Adrenal gland (tissue), 12 donors: ENCODE data around the gene TMEM72. TPM values are rescaled to one million over a fixed set of nuclear protein-coding genes. Genes with fewer than 3 reads are reported as not detected.

ENCODE experiments used
- DNase-seq, 7 donors: peaks; one replicate each; pipeline ENCODE4 v3.0.0-alpha.2; 2019 to 2020
- H3K27ac ChIP-seq, 5 donors: fragments of 200-600 bp; sonication (generic) in 4 of 5; 1 replicate in 3 of 5; 2 replicates in 2 of 5; pipeline versions ENCODE4 v1.5.1 to v1.8.0; 2016 to 2020; ENCODE audit warnings: mild to moderate bottlenecking in 1 of 5
- H3K27me3 ChIP-seq: fragments of 200-600 bp; 2 replicates; pipeline ENCODE4 v1.8.0; 2021
- H3K36me3 ChIP-seq, 2 donors: fragments of 200-600 bp; replicated peaks in 1 of 2; 1 replicate in 1 of 2; 2 replicates in 1 of 2; pipeline versions ENCODE4 v1.5.1 to v1.8.0; 2018 to 2022
- H3K4me1 ChIP-seq, 2 donors: fragments of 200-600 bp; replicated peaks in 1 of 2; 1 replicate in 1 of 2; 2 replicates in 1 of 2; pipeline versions ENCODE4 v1.5.1 to v1.8.0; 2018 to 2021
- H3K4me3 ChIP-seq, 4 donors: fragments of 200-600 bp; sonication (generic) in 3 of 4; one replicate each; pipeline ENCODE4 v1.5.1; 2016 to 2018
- H3K9me3 ChIP-seq, 3 donors: fragments of 200-600 bp; sonication (generic) in 1 of 3; replicated peaks in 1 of 3; 1 replicate in 2 of 3; 2 replicates in 1 of 3; pipeline versions ENCODE4 v1.5.1 to v1.8.0; 2016 to 2021
- CTCF ChIP-seq, 6 experiments: fragments of 450-650 bp in 4 of 6; fragments of 200-600 bp in 2 of 6; sonication (generic) in 1 of 6; IDR thresholded peaks; 1 replicate in 5 of 6; 2 replicates in 1 of 6; pipeline versions ENCODE4 v1.5.1 to v1.8.0; 2016 to 2021; ENCODE audit warnings: antibody characterized with exemption in 6 of 6, mild to moderate bottlenecking in 2 of 6, moderate library complexity in 1 of 6
- POLR2A ChIP-seq, 2 donors: fragments of 450-650 bp; IDR thresholded peaks; one replicate each; pipeline ENCODE4 v1.6.1; 2017; ENCODE audit warnings: antibody characterized with exemption in 2 of 2, mild to moderate bottlenecking in 2 of 2, moderate library complexity in 1 of 2
- WGBS, 4 donors: extraction: QIAGEN DNeasy Blood & Tissue Kit in 2 of 4; methylation state at CpG; one replicate each; pipeline versions ENCODE4 v1.1.5 to v1.1.7; 2013 to 2017; 5-methylcytosine and 5-hydroxymethylcytosine counted together
- intact Hi-C, 2 donors: fragments of 100-400 bp; cut with DNase I; formaldehyde crosslinking; loops; one replicate each; pipeline versions ENCODE4 v1.14.1 to v1.15.0; 2022 to 2023
- polyA plus RNA-seq, 3 donors: library from polyadenylated mRNA; stranded (reverse); fragments of 200-250 nt in 2 of 3; fragments of 350-450 nt in 1 of 3; fragmentation: Illumina TruSeq in 1 of 3; extraction: RNeasy Lipid Tissue Mini Kit (QIAGEN cat#74804) in 1 of 3; gene quantifications; one replicate each; pipeline ENCODE4 v1.2.3, GENCODE V29; 2013 to 2014
- total RNA-seq, 9 donors: library from RNA; depleted of rRNA in 4 of 9; stranded (reverse); fragments of >200 nt in 4 of 9; fragments of 120-200 nt in 1 of 9; fragmentation: NEBNext Ultra II Directional in 1 of 9; extraction: Animal tissue kit (Norgen Biotek cat#: 25700) in 1 of 9; gene quantifications; one replicate each; pipeline versions ENCODE4 v1.1.0 to v1.2.4, GENCODE V29; 2013 to 2023
- donor health status: healthy with polysubstance abuse.
- donor health status: Bipolar disorder and iron deficiency.
- donor health status: DM: yes; HTN: yes; CAD: no.
- donor health status: DM: no; HTN: no; CAD: no.
- donor health status: DM: no; HTN: no; CAD: no.
- donor health status: DM: yes; HTN: yes; CAD: no.

Gene TMEM72
- total and polyA plus RNA-seq, 12 donors, result 0.17 TPM; not detected in 11

GRCh38 chr10:44973323-44974081, 62.4 kb downstream of the TMEM72 start:
- Histone ChIP-seq H3K4me1 (peaks cover 29 to 48% of the 10 kb centered on the region in 2 donors), H3K4me3 (no peak overlapping the region), H3K27ac (peak overlapping the region in 2 of 5 donors; percentile 71 to 73), H3K9me3 (no peaks in the 10 kb centered on the region), H3K36me3 (peaks cover 0 to 30% of the 10 kb centered on the region in 2 donors), H3K27me3 (no peaks in the 10 kb centered on the region)
- WGBS, 4 donors, result 72 to 82% (median 81%) methylated on average over 15 to 18 of the region's 18 CpGs
- DNase-seq, result peak in 1 of 7 donors; percentile 19
- intact Hi-C loops, result loop anchor here (2.0 to 5.0 kb wide), 2 partner anchors 39 to 41 kb away; no protein-coding TSS in a partner anchor
- TF ChIP-seq POLR2A (IDR thresholded peaks at IDR 0.05), result no peak
- TF ChIP-seq CTCF (IDR thresholded peaks at IDR 0.05), result no peak

- peak overlapping the region in 2 of 4 donors; percentile 26 to 41 for H3K4me3 ChIP-seq
- peak overlapping the region in 3 of 5 donors; percentile 71 to 73 (median 72) for H3K27ac ChIP-seq
- DNase-seq, result no peak
- TF ChIP-seq POLR2A (IDR thresholded peaks at IDR 0.05) (no peak), CTCF (IDR thresholded peaks at IDR 0.05) (no peak)
- peaks cover 34 to 47% of the 10 kb centered on the region in 2 donors for H3K4me1 ChIP-seq
- no peaks in the 10 kb centered on the region for H3K27me3 ChIP-seq
- intact Hi-C loops, result loop anchor here (2.0 to 5.0 kb wide), 2 partner anchors 39 to 42 kb away; no protein-coding TSS in a partner anchor
- H3K9me3 ChIP-seq, result no peaks in the 10 kb centered on the region
- H3K36me3 ChIP-seq, result peaks cover 0 to 30% of the 10 kb centered on the region in 2 donors
- WGBS, 4 donors, result 22 to 53% (median 36%) methylated on average over 5 to 7 of the region's 7 CpGs
Measured at GRCh38 chr10:44974082-44974627, 63.0 kb downstream of the TMEM72 start.

GRCh38 chr10:44974628-44975430, 63.7 kb downstream of the TMEM72 start:
- peak overlapping the region in 2 of 4 donors; percentile 26 to 41 for H3K4me3 ChIP-seq
- peak overlapping the region in 4 of 5 donors; percentile 1 to 73 (median 72) for H3K27ac ChIP-seq
- TF ChIP-seq POLR2A (IDR thresholded peaks at IDR 0.05) (peak; percentile 34 to 43), CTCF (IDR thresholded peaks at IDR 0.05) (peak; percentile 56 to 99 (median 88))
- H3K27me3 ChIP-seq, result no peaks in the 10 kb centered on the region
- intact Hi-C loops, result loop anchor here (2.0 to 5.0 kb wide), 2 partner anchors 40 to 43 kb away; no protein-coding TSS in a partner anchor
- no peaks in the 10 kb centered on the region for H3K9me3 ChIP-seq
- peaks cover 0 to 30% of the 10 kb centered on the region in 2 donors for H3K36me3 ChIP-seq
- WGBS, 4 donors, result 2 to 6% (median 5%) methylated on average over 18 to 46 of the region's 46 CpGs
- peak in 6 of 7 donors; percentile 70 to 85 (median 75) for DNase-seq
- peaks cover 34 to 54% of the 10 kb centered on the region in 2 donors for H3K4me1 ChIP-seq
